Embryonic facial prominence (tissue), 1 donor: ENCODE results near the gene R3HDM4.

Source experiments
- DNase-seq: peaks from one replicate; pipeline ENCODE4 v3.0.0-alpha.2; 2016; ENCODE audit errors: extremely low spot score

R3HDM4 gene

GRCh38 chr19:931860-932647, 19.0 kb upstream of the R3HDM4 start:
- no peak for DNase-seq

- DNase-seq, result no peak
Measured at GRCh38 chr19:929891-930258, 16.9 kb upstream of the R3HDM4 start.

- no peak for DNase-seq
Measured at GRCh38 chr19:929203-929890, 16.3 kb upstream of the R3HDM4 start.

- no peak for DNase-seq
Measured at GRCh38 chr19:928471-929202, 15.6 kb upstream of the R3HDM4 start.

- DNase-seq, result no peak
Measured at GRCh38 chr19:927780-928401, 14.9 kb upstream of the R3HDM4 start.

GRCh38 chr19:927351-927779, 14.3 kb upstream of the R3HDM4 start:
- no peak for DNase-seq

GRCh38 chr19:926589-927350, 13.8 kb upstream of the R3HDM4 start:
- no peak for DNase-seq

GRCh38 chr19:926323-926588, 13.2 kb upstream of the R3HDM4 start:
- DNase-seq, result no peak

- peak; percentile 80 for DNase-seq
Measured at GRCh38 chr19:925526-926322, 12.7 kb upstream of the R3HDM4 start, which contains the start of gene ARID3A. ARID3A (plus strand) TSS chr19:926035; CDS start chr19:929529, 3,494 bp downstream.

- DNase-seq, result no peak
Measured at GRCh38 chr19:925087-925525, 12.1 kb upstream of the R3HDM4 start.

- DNase-seq, result no peak
Measured at GRCh38 chr19:924553-925086, 11.6 kb upstream of the R3HDM4 start.

GRCh38 chr19:920051-920864, 7.2 kb upstream of the R3HDM4 start:
- DNase-seq, result no peak

- no peak for DNase-seq
Measured at GRCh38 chr19:919199-920050, 6.4 kb upstream of the R3HDM4 start.

GRCh38 chr19:918481-919198, 5.6 kb upstream of the R3HDM4 start:
- no peak for DNase-seq

GRCh38 chr19:918152-918437, 5.1 kb upstream of the R3HDM4 start:
- no peak for DNase-seq

- DNase-seq, result no peak
Measured at GRCh38 chr19:917323-918151, 4.5 kb upstream of the R3HDM4 start, which contains the start of gene KISS1R. KISS1R (plus strand) TSS chr19:917333; CDS start chr19:917503, 170 bp downstream.
